ENCODE measurements around the gene TUBB4A. TPM values are rescaled to one million over a fixed set of nuclear protein-coding genes. Genes with fewer than 3 reads are reported as not detected.

Gene TUBB4A
- total and polyA plus RNA-seq, 9 of the 15 experiments (the other 6 are each of a cell fraction or from before 2014, with no cell fraction given), result 0.14 to 7.0 (median 0.75) TPM

DNA sequence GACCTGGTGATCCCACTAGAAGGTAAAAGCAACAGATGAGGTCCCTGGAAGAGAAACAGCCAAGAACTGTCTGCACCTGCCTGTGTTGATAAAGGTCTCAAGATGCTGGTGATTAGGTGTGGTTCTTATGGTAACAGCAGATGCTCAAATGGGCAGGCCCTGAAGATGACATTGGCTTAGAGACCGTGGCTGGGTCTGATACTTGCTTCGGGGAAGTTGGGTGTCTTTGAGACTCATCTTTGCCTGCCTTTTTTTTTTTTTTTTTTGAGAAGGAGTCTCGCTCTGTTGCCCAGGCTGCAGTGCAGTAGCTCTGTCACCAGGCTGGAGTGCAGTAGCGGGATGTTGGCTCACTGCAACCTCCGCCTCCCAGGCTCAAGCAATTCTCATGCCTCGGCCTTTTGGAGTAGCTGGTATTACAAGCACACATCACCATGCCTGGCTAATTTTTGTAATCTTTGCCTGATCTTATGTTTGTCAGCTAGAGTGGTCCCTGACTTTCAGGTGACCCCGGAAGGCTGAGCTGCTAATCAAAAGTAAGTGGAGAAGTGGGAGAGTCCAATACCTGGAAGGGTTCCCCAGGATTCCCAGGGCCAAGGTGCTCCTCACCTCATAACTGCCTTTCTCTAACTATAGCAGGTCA is 50.4 kb downstream of the TUBB4A start:
- no peaks in the 10 kb centered on the region for H4K20me1 ChIP-seq (replicated peaks; ENCODE audit: control insufficient read depth, insufficient read depth, low read length)
- no peak overlapping the region for H3K9ac ChIP-seq (ENCODE audit: insufficient read depth in 1 of 2, low read depth in 2 of 2, low read length in 2 of 2)

More for the DNA sequence above, 50.4 kb downstream of the TUBB4A start:
- H3K79me2 ChIP-seq (ENCODE audit: control insufficient read depth, insufficient read depth, low read length), result no peaks in the 10 kb centered on the region
- H3K4me2 ChIP-seq (ENCODE audit: insufficient read depth, low read length), result no peak overlapping the region
- in situ Hi-C loops (cut with MboI), result no loop called here
- H3K36me3 ChIP-seq (ENCODE audit: control insufficient read depth, insufficient read depth, low read length), result peaks cover 55% of the 10 kb centered on the region
- TF ChIP-seq JUND (IDR thresholded peaks at IDR 0.05; ENCODE audit: borderline replicate concordance, low read depth, low read length) (no peak), JUND (tag; IDR thresholded peaks at IDR 0.05; ENCODE audit: borderline replicate concordance, low read depth, low read length) (no peak), RBM39 (optimal IDR thresholded peaks at IDR 0.05; ENCODE audit: low read depth, low read length) (no peak), CREB1 (IDR thresholded peaks at IDR 0.05) (no peak), CREB1 (CRISPR knock-in tag; IDR thresholded peaks at IDR 0.05) (no peak), ZNF165 (CRISPR knock-in tag; IDR thresholded peaks at IDR 0.05; ENCODE audit: borderline replicate concordance) (no peak), TARDBP (IDR thresholded peaks at IDR 0.05) (no peak), CSDE1 (IDR thresholded peaks at IDR 0.05) (no peak), FIP1L1 (IDR thresholded peaks at IDR 0.05; ENCODE audit: low read depth, low read length, poor library complexity, severe bottlenecking) (no peak)
- TF ChIP-seq, protein P1, sequence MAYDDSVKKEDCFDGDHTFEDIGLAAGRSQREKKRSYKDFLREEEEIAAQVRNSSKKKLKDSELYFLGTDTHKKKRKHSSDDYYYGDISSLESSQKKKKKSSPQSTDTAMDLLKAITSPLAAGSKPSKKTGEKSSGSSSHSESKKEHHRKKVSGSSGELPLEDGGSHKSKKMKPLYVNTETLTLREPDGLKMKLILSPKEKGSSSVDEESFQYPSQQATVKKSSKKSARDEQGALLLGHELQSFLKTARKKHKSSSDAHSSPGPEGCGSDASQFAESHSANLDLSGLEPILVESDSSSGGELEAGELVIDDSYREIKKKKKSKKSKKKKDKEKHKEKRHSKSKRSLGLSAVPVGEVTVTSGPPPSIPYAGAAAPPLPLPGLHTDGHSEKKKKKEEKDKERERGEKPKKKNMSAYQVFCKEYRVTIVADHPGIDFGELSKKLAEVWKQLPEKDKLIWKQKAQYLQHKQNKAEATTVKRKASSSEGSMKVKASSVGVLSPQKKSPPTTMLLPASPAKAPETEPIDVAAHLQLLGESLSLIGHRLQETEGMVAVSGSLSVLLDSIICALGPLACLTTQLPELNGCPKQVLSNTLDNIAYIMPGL (CRISPR knock-in tag; IDR thresholded peaks at IDR 0.05), result no peak
- no peak for DNase-seq (ENCODE audit: extremely low read depth in 1 of 4, low spot score in 3 of 4)
- ATAC-seq, result no peak
- 94% methylated on average over 6 of the region's 7 CpGs for WGBS (ENCODE audit: insufficient coverage, low coverage, missing lambda C conversion rate)
- intact Hi-C loops (cut with micrococcal nuclease), result no loop called here
- peaks cover 24% of the 10 kb centered on the region for H3K9me3 ChIP-seq (replicated peaks; ENCODE audit: control insufficient read depth, insufficient read depth, low read depth, low read length)
- no TSS peak for BruUV-seq (replicated peaks)
- no peak overlapping the region for H3K4me3 ChIP-seq
- H3K9me1 ChIP-seq (ENCODE audit: control insufficient read depth, insufficient read depth, low read length), result no peaks in the 10 kb centered on the region
- no peak for FAIRE-seq
- no peak overlapping the region for H3K27ac ChIP-seq (ENCODE audit: extremely low read depth, low read depth, low read length)
- ChIA-PET POLR2A (interaction anchor here (0.6 kb wide), 1 partner anchor 158 kb away, joined by 3 read pairs; no protein-coding TSS in a partner anchor), CTCF (ENCODE audit: low intra/inter-chr PET ratio) (no interaction called here)
- peaks cover 0 to 3% of the 10 kb centered on the region in 2 experiments; a peak in 1 of 5 replicates for H3K4me1 ChIP-seq (replicated peaks in 1 of 2; ENCODE audit: control insufficient read depth in 2 of 2, insufficient read depth in 2 of 2, low read length in 2 of 2)
- H2AFZ ChIP-seq (ENCODE audit: low read depth, low read length), result no peak overlapping the region
- H3K27me3 ChIP-seq (ENCODE audit: control insufficient read depth in 2 of 2, insufficient read depth in 2 of 2, low read length in 2 of 2), result no peaks in the 10 kb centered on the region
